Ishikawa (cell line): ENCODE results near the gene ANKRD20A1.
A peak's percentile ranks its signal among the peaks of the same experiment; 100 is the strongest.

Source experiments
- RAD21 ChIP-seq: IDR thresholded peaks from 2 replicates; pipeline ENCODE4 v1.6.1; 2012; ENCODE audit warnings: low read depth

The ANKRD20A1 gene

GRCh38 chr9:67858871-67859270 is at the start of gene ANKRD20A1:
ANKRD20A1 (plus strand) TSS chr9:67858931; CDS start chr9:67859427, 496 bp downstream.
- peak; percentile 13; the same call in 1 of the 2 replicates for TF ChIP-seq RAD21
